ENCODE data around the gene TBC1D22A.
A peak's percentile ranks its signal among the peaks of the same experiment; 100 is the strongest.

GRCh38 chr22:46758867-46759290, 3.6 kb upstream of the TBC1D22A start:
- TF ChIP-seq CTCF (IDR thresholded peaks at IDR 0.05; ENCODE audit: low read depth, low read length) (peak; percentile 95), EZH2phosphoT487 (IDR thresholded peaks at IDR 0.05; ENCODE audit: low read depth) (no peak)

Data from OCI-LY3 (cell line).